ENCODE measurements around the gene RHBDL1.
A peak's percentile ranks its signal among the peaks of the same experiment; 100 is the strongest.

RHBDL1 gene

DNA sequence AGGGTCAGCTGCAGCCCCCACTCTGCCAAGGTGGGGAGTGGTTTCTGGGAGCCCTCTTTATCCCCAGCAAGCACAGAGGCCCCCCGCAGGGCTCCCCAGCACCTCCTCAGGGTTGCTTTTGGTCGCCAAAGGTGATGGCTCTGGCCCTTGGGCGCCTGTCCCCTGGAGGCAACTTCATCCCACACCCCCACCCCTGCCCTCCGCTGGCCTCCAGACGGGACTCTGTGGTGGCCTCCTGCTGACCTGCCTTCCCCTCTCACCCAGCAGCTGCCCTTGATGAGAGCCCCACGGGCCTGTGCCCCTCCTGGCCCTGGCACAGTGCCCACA, 15.4 kb upstream of the RHBDL1 start:
- Histone ChIP-seq H4K20me1 (ENCODE audit: insufficient read depth, low read length) (peaks cover 23% of the 10 kb centered on the region), H3K27ac (ENCODE audit: low read length) (no peak overlapping the region), H3K36me3 (ENCODE audit: insufficient read depth, low read length) (peaks cover 75% of the 10 kb centered on the region), H3K9ac (ENCODE audit: low read depth, low read length) (no peak overlapping the region), H2AFZ (ENCODE audit: low read depth, low read length) (no peak overlapping the region), H3K4me1 (ENCODE audit: insufficient read depth, low read length) (no peaks in the 10 kb centered on the region), H3K9me3 (ENCODE audit: insufficient read depth, low read length, severe bottlenecking) (no peaks in the 10 kb centered on the region), H3K4me2 (ENCODE audit: insufficient read depth, low read length) (no peak overlapping the region), H3K79me2 (ENCODE audit: insufficient read depth, low read length) (no peaks in the 10 kb centered on the region), H3K4me3 (ENCODE audit: low read depth in 1 of 2, low read length in 2 of 2) (no peak overlapping the region), H3K27me3 (ENCODE audit: insufficient read depth, low read length, poor library complexity) (no peaks in the 10 kb centered on the region)
- DNase-seq (no peak), ATAC-seq (ENCODE audit: insufficient read depth, low read depth) (no peak)
- TF ChIP-seq EZH2 (IDR thresholded peaks at IDR 0.05; ENCODE audit: borderline replicate concordance, low read depth, low read length, severe bottlenecking): no peak
- TF ChIP-seq, protein P1, sequence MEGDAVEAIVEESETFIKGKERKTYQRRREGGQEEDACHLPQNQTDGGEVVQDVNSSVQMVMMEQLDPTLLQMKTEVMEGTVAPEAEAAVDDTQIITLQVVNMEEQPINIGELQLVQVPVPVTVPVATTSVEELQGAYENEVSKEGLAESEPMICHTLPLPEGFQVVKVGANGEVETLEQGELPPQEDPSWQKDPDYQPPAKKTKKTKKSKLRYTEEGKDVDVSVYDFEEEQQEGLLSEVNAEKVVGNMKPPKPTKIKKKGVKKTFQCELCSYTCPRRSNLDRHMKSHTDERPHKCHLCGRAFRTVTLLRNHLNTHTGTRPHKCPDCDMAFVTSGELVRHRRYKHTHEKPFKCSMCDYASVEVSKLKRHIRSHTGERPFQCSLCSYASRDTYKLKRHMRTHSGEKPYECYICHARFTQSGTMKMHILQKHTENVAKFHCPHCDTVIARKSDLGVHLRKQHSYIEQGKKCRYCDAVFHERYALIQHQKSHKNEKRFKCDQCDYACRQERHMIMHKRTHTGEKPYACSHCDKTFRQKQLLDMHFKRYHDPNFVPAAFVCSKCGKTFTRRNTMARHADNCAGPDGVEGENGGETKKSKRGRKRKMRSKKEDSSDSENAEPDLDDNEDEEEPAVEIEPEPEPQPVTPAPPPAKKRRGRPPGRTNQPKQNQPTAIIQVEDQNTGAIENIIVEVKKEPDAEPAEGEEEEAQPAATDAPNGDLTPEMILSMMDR (IDR thresholded peaks at IDR 0.05; ENCODE audit: borderline replicate concordance, extremely low read depth, low read length, poor library complexity, severe bottlenecking): no peak

DNA sequence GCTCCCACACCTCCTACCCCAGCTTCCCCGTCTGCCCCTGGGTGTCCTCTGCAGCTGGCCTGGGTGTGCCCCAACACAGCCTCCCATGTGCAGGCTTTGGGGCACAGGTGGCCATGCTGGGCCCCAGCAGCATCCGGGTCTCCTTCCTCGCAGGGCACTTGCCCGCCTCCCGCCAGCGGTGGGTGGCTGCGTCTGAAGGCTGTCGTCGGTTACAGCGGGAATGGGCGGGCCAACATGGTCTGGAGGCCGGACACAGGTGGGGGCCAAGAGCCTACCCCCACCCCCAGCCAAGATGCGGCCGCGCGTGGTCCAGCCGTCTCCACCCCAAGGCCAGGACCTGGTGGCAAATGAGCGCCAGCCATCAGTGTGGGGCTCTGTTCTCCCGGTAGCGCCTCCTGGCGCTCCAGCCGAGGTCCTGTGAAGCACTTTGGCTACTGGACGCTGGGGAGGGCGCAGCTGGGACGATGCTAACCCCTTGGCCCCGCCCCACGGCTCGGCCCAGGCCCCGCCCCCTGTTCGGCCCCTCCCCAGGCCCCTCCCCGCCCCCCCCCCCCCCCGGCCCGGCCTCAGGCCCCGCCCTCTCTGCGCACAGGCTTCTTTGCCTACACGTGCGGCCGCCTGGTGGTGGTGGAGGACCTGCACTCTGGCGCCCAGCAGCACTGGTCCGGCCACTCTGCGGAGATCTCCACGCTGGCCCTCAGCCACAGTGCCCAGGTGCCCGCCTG, 14.8 kb upstream of the RHBDL1 start:
- H3K4me3 ChIP-seq (ENCODE audit: low read depth in 1 of 2, low read length in 2 of 2): no peak overlapping the region
- H3K36me3 ChIP-seq (ENCODE audit: insufficient read depth, low read length): peaks cover 70% of the 10 kb centered on the region
- no peak overlapping the region for H3K4me2 ChIP-seq (ENCODE audit: insufficient read depth, low read length)
- peaks cover 23% of the 10 kb centered on the region for H4K20me1 ChIP-seq (ENCODE audit: insufficient read depth, low read length)
- no peak overlapping the region for H3K9ac ChIP-seq (ENCODE audit: low read depth, low read length)
- DNase-seq: no peak
- peak; percentile 18; the same call in 2 of the 3 replicates for ATAC-seq (ENCODE audit: insufficient read depth, low read depth)
- no peaks in the 10 kb centered on the region for H3K9me3 ChIP-seq (ENCODE audit: insufficient read depth, low read length, severe bottlenecking)
- H3K27me3 ChIP-seq (ENCODE audit: insufficient read depth, low read length, poor library complexity): no peaks in the 10 kb centered on the region
- no peaks in the 10 kb centered on the region for H3K79me2 ChIP-seq (ENCODE audit: insufficient read depth, low read length)
- TF ChIP-seq, protein P1 (IDR thresholded peaks at IDR 0.05; ENCODE audit: borderline replicate concordance, extremely low read depth, low read length, poor library complexity, severe bottlenecking): no peak
- no peak for TF ChIP-seq EZH2 (IDR thresholded peaks at IDR 0.05; ENCODE audit: borderline replicate concordance, low read depth, low read length, severe bottlenecking)
- no peak overlapping the region for H3K27ac ChIP-seq (ENCODE audit: low read length)
- no peak overlapping the region for H2AFZ ChIP-seq (ENCODE audit: low read depth, low read length)
- no peaks in the 10 kb centered on the region for H3K4me1 ChIP-seq (ENCODE audit: insufficient read depth, low read length)

DNA sequence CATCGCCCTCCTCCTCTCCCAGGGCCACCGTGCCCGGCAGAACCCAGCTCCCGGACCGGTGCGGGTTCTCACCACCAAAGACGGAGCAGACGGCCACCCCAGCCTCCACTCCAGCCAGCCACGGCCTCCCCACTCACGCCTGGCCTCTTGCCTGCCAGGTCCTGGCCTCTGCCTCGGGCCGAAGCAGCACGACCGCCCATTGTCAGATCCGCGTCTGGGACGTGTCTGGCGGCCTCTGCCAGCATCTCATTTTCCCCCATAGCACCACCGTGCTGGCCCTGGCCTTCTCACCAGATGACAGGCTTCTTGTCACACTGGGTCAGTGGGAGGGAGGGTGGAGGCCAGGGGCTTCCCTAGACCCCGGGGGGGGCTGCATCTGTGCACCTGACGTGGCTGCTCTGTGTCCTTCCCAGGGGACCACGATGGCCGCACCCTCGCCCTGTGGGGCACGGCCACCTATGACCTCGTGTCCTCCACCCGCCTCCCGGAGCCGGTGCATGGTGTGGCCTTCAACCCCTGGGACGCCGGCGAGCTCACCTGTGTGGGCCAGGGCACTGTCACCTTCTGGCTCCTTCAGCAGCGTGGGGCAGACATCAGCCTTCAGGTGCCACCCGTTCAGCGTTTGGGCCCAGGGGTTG, 14.2 kb upstream of the RHBDL1 start:
- H3K4me1 ChIP-seq (ENCODE audit: insufficient read depth, low read length): no peaks in the 10 kb centered on the region
- TF ChIP-seq, protein P1 (IDR thresholded peaks at IDR 0.05; ENCODE audit: borderline replicate concordance, extremely low read depth, low read length, poor library complexity, severe bottlenecking): no peak
- no peak for TF ChIP-seq EZH2 (IDR thresholded peaks at IDR 0.05; ENCODE audit: borderline replicate concordance, low read depth, low read length, severe bottlenecking)
- ATAC-seq (ENCODE audit: insufficient read depth, low read depth): peak; percentile 16; the same call in 2 of the 3 replicates

More for the DNA sequence above, 14.2 kb upstream of the RHBDL1 start:
- H4K20me1 ChIP-seq (ENCODE audit: insufficient read depth, low read length): peaks cover 23% of the 10 kb centered on the region
- no peak for DNase-seq
- H3K27me3 ChIP-seq (ENCODE audit: insufficient read depth, low read length, poor library complexity): no peaks in the 10 kb centered on the region
- H3K36me3 ChIP-seq (ENCODE audit: insufficient read depth, low read length): peaks cover 65% of the 10 kb centered on the region
- no peak overlapping the region for H3K9ac ChIP-seq (ENCODE audit: low read depth, low read length)
- H3K4me2 ChIP-seq (ENCODE audit: insufficient read depth, low read length): no peak overlapping the region
- H3K27ac ChIP-seq (ENCODE audit: low read length): no peak overlapping the region
- H2AFZ ChIP-seq (ENCODE audit: low read depth, low read length): no peak overlapping the region
- H3K4me3 ChIP-seq (ENCODE audit: low read depth in 1 of 2, low read length in 2 of 2): no peak overlapping the region
- no peaks in the 10 kb centered on the region for H3K9me3 ChIP-seq (ENCODE audit: insufficient read depth, low read length, severe bottlenecking)
- no peaks in the 10 kb centered on the region for H3K79me2 ChIP-seq (ENCODE audit: insufficient read depth, low read length)
